HK-2 (cell line): ENCODE results near the gene TRAF3IP3.
"Not testable (repeated sequence)": the region's sequence is repeated elsewhere in the genome, so short reads cannot be mapped to it uniquely, and the experiment has no call there.

Source experiments
- DNase-seq: peaks from one replicate; pipeline ENCODE4 v3.0.0-alpha.2; 2018; ENCODE audit not compliant: unreplicated experiment

TRAF3IP3 gene

GRCh38 chr1:209767706-209768105 is 11.9 kb downstream of the TRAF3IP3 start:
- DNase-seq: no peak

- no peak for DNase-seq
Measured at GRCh38 chr1:209768354-209768774, 12.5 kb downstream of the TRAF3IP3 start.

GRCh38 chr1:209769171-209769904 is 13.5 kb downstream of the TRAF3IP3 start:
- DNase-seq: no peak

DNA sequence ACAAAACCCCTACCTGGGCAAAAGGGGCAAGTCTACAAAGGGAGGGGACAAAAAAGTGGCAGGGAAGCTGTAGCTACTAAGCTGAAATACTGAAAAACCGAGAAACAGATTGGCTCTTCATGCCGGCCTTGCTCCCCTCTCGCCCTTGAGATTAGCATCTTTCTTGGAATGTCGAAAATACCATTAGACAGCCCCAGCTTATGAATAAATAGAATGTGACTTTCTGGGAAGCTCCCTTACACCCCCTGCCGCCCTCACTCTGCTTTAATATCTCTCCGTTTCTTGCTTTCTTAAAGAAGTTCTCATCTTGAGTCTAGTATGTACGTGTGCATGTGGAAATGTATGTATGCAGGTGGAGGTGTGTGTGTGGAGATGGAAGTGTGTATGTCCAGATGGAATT is 14.1 kb downstream of the TRAF3IP3 start:
- no peak for DNase-seq

GRCh38 chr1:209770636-209771415 is 15.0 kb downstream of the TRAF3IP3 start:
- DNase-seq: no peak

- no peak for DNase-seq
Measured at GRCh38 chr1:209772126-209772525, 16.3 kb downstream of the TRAF3IP3 start.

DNA sequence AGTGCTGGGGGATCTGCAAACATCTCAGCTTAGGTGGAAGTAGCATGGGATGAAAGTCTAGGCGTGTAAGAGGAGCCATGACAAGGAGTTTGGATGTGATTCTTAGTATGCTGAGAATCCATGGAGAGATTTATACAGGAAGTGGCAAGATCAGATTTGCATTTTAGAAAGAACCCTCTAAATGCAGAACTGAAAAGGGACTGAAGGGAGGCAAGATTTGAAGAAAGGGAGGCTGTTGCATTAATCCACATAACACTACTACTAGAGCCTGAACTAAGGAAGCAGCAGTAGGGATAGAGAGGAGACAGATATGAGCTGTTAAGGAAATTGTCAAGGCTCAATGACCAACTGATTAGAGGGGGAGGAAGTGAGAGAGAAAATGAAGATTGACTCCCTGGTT is 18.7 kb downstream of the TRAF3IP3 start:
- no peak for DNase-seq

DNA sequence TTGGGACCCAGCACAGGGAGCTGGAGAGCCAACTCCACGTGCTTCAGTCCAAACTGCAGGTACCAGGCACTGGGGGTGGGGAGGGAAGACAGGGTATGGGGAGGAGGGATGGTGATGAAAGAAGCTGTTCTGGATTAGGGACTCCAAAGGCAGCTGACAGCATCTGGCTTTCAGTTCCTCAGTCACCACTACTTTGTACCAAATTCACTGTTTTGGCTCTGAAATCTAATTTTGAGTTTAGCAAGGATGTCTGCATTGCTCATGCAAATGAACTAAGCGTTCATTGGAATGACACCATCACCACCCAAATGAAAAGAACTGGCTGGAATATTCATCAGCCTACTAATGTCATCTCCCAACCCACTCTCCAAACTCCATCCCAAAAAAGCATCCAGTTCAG is 19.8 kb downstream of the TRAF3IP3 start:
- no peak for DNase-seq

DNA sequence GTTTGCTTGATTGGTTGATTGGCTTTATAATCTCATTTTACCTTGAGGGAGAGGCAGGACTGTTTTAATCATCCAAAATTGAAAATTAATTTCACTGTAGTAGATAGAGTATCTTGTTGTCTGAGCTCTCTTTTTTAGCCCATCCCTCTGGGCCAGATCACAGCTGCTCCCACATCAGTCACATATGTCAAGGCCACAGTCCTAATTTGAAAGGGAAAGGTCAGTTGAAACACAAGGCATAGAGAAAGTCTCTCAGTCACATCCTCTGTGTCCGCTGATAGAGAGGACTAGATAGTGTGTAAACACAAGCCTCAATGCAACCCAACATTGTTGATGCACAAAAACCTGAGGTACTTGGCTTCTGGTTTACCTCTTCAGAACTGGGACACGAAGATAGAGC is 21.7 kb downstream of the TRAF3IP3 start:
- no peak for DNase-seq

- no peak for DNase-seq
Measured at GRCh38 chr1:209778102-209778501, 22.2 kb downstream of the TRAF3IP3 start.

- no peak for DNase-seq
Measured at GRCh38 chr1:209780268-209780667, 24.4 kb downstream of the TRAF3IP3 start.

DNA sequence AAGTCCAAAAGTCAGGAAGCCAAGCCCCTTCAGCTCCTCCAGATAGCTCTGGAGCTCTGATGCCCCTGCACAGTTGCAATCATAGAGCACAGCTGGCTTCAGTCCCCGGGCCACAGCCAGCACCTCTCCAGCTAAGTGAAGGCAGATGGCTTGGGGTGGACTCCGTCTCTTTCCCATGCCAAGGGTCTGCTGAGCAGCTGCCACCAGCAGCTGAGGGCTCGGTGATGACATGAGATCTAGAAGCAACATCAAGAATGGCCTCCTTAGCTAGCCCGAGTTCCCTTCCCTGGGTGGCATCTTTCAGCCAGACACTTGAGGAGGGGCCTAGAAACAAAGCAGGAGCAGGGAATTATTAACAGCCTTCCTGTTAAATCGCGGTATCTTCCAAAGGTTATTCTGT is 27.5 kb downstream of the TRAF3IP3 start:
- no peak for DNase-seq

- peak; percentile 100 for DNase-seq
Measured at GRCh38 chr1:209784265-209785169, 28.7 kb downstream of the TRAF3IP3 start, which contains the start of gene C1orf74. TSS of gene C1orf74 (minus strand) at chr1:209784559. CDS start at chr1:209783634, 925 bp downstream.

GRCh38 chr1:209785592-209785991 is 29.7 kb downstream of the TRAF3IP3 start:
- DNase-seq: no peak

- DNase-seq: no peak
Measured at GRCh38 chr1:209786146-209786545, 30.3 kb downstream of the TRAF3IP3 start.

- no peak for DNase-seq
Measured at GRCh38 chr1:209787551-209787950, 31.7 kb downstream of the TRAF3IP3 start.

DNA sequence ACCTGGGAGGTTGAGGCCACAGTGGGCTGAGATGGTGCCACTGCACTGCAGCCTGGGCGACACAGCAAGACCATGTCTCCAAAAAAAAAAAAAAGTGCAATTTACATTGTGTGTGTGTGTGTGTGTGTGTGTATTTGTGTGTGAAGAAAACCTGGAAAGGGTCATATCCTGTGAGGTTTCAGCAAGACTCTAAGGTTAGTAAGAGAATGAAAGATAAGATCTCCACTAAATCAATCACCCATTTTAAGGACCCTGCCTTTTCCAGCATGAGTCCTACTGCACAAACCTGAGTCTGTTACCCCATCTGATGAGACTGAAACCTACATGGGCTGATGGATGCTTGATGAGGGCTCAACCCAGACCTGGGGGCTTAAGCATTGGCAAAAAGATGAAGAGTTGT is 33.4 kb downstream of the TRAF3IP3 start:
- no peak for DNase-seq

DNA sequence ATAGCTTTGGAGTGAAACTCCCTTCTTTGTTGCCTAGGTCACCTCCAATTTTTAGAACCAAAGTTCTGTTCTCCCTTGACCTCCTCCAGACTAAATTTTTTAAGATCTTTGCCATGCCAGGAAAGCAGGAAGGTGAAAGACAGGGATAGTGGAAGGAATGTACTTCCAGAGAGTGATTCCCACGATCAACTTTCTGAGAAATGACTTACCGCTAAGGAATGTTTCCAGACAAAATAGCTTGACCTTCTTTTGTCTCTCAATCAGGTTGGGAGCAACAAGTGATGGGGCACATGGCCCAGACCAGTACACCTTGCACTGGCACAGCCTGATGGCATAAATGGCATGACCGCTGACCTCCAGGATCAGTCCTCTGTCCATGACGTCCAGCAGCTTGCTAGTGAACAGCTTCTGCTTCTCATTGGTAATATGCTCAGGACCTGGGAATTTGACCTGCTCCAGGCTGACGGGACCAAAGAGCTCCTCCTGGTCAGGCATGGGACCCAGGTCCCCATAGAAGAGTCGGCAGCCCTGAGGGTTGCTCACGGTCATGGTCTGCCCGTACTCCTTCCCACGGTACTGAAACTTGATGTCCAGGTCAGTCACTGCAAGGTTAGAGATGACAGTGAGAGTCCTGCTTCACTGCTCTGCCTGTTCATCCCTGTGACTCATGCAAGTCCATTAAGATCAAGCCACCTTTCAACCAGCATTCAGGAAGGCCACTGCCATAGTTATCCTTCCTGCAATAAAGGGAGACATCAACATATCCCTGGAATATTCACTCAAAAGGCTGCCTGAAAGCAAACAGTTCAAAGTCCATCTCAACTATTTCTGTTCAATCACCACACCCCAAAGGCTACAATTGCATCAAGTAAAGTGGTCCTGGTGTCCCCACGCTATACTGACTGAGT is 34.7 kb downstream of the TRAF3IP3 start:
- DNase-seq: no peak

DNA sequence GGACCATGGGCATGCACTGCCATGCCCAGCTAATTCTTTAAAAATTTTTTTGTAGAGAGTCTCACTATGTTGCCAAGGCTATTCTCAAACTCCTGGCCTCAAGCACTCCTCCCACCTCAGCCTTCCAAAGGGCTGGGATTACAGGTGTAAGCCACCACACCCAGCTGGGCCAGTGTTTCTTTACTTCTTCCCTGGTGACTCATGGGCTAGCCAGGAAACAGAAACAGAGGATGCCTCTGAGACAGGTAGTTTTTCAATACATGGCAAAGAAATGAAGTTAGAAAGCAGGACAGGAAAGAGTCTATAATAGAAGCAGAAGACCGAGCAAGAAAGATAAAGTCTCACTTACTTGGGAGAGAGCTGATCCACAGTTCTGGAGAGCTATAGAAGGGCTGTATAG is 36.1 kb downstream of the TRAF3IP3 start:
- DNase-seq: no peak

GRCh38 chr1:209793711-209794110 is 37.9 kb downstream of the TRAF3IP3 start:
- not testable (repeated sequence) for DNase-seq
